GM23338 (cell line): ENCODE data around the gene SSTR4. TPM values are rescaled to one million over a fixed set of nuclear protein-coding genes. Genes with fewer than 3 reads are reported as not detected.

ENCODE experiments used
- ATAC-seq: fragments of 200-7000 bp; cut with Tn5 transposase; 3 replicates; pipeline ENCODE4 v1.9.1; 2020
- DNase-seq: peaks from one replicate; pipeline ENCODE4 v3.0.0-alpha.2; 2015; ENCODE audit warnings: low spot score
- H2AFZ ChIP-seq: fragments of 200-600 bp; sonication (generic); 2 replicates; pipeline ENCODE4 v1.8.0; 2016; ENCODE audit warnings: antibody characterized with exemption, mild to moderate bottlenecking, moderate library complexity
- H3F3A ChIP-seq: fragments of 200-600 bp; sonication (generic); replicated peaks from 2 replicates; pipeline ENCODE4 v1.8.0; 2017; ENCODE audit warnings: antibody characterized with exemption, mixed run types, low read depth
- H3K27ac ChIP-seq: fragments of 200-600 bp; sonication (generic); 2 replicates; pipeline ENCODE4 v1.6.1; 2016; ENCODE audit warnings: low read depth
- H3K27me3 ChIP-seq: fragments of 200-600 bp; sonication (generic); 2 replicates; pipeline ENCODE4 v1.8.0; 2016; ENCODE audit warnings: mild to moderate bottlenecking, mixed run types, moderate library complexity; ENCODE audit not compliant: insufficient read depth
- H3K36me3 ChIP-seq: fragments of 200-600 bp; sonication (generic); 2 replicates; pipeline ENCODE4 v1.8.0; 2016; ENCODE audit warnings: mild to moderate bottlenecking; ENCODE audit not compliant: insufficient read depth
- H3K4me1 ChIP-seq: fragments of 200-600 bp; sonication (generic); 2 replicates; pipeline ENCODE4 v1.8.0; 2016; ENCODE audit warnings: mild to moderate bottlenecking, moderate library complexity; ENCODE audit not compliant: insufficient read depth
- H3K4me2 ChIP-seq: fragments of 200-600 bp; sonication (generic); 2 replicates; pipeline ENCODE4 v1.7.1; 2017; ENCODE audit warnings: mixed run types
- H3K4me3 ChIP-seq: fragments of 200-600 bp; sonication (generic); 2 replicates; pipeline ENCODE4 v1.6.1; 2016; ENCODE audit warnings: mixed run types
- H3K79me2 ChIP-seq: fragments of 200-600 bp; sonication (generic); replicated peaks from 2 replicates; pipeline ENCODE4 v1.8.0; 2017; ENCODE audit warnings: mild to moderate bottlenecking; ENCODE audit not compliant: insufficient read depth
- H3K9me2 ChIP-seq: fragments of 200-600 bp; sonication (generic); 2 replicates; pipeline ENCODE4 v1.8.0; 2017; ENCODE audit not compliant: insufficient read depth
- H4K20me1 ChIP-seq: fragments of 200-600 bp; sonication (generic); replicated peaks from 2 replicates; pipeline ENCODE4 v1.8.0; 2017; ENCODE audit warnings: mild to moderate bottlenecking; ENCODE audit not compliant: insufficient read depth
- H3K27ac Mint-ChIP-seq: 2 replicates; pipeline ENCODE4 v1.8.0; 2020; ENCODE audit warnings: inconsistent platforms, mild to moderate bottlenecking, moderate library complexity, mixed read lengths
- H3K27me3 Mint-ChIP-seq: 3 replicates; pipeline ENCODE4 v1.8.0; 2022; ENCODE audit warnings: low read depth, mild to moderate bottlenecking, moderate library complexity, mixed read lengths, inconsistent platforms; ENCODE audit not compliant: insufficient read depth, poor library complexity
- H3K36me3 Mint-ChIP-seq: 3 replicates; pipeline ENCODE4 v1.8.0; 2021; ENCODE audit warnings: low read depth, mild to moderate bottlenecking, inconsistent platforms, moderate library complexity, mixed read lengths
- H3K4me1 Mint-ChIP-seq: 3 replicates; pipeline ENCODE4 v1.8.0; 2020; ENCODE audit warnings: mild to moderate bottlenecking, inconsistent platforms, mixed read lengths
- H3K4me3 Mint-ChIP-seq: 3 replicates; pipeline ENCODE4 v1.8.0; 2021; ENCODE audit warnings: moderate library complexity, mild to moderate bottlenecking, inconsistent platforms, mixed read lengths
- H3K9me3 Mint-ChIP-seq: 3 replicates; pipeline ENCODE4 v1.8.0; 2020; ENCODE audit warnings: moderate library complexity, mild to moderate bottlenecking, inconsistent platforms, mixed read lengths
- CREB1 ChIP-seq: fragments of 250-450 bp; sonication (Bioruptor Pico); IDR thresholded peaks from 2 replicates; pipeline ENCODE4 v1.5.0; 2020; ENCODE audit warnings: low read depth, mild to moderate bottlenecking, moderate library complexity
- EZH2 ChIP-seq: fragments of 200-600 bp; sonication (generic); IDR thresholded peaks from one replicate; pipeline ENCODE4 v1.8.0; 2017; ENCODE audit warnings: antibody characterized with exemption, mild to moderate bottlenecking, low read depth; ENCODE audit not compliant: unreplicated experiment
- JUNB ChIP-seq: IDR thresholded peaks from one replicate; pipeline ENCODE4 v1.6.1; 2016; ENCODE audit warnings: antibody characterized with exemption; ENCODE audit not compliant: unreplicated experiment
- NANOG ChIP-seq: IDR thresholded peaks from 2 replicates; pipeline ENCODE4 v1.6.1; 2016; ENCODE audit warnings: antibody characterized with exemption, borderline replicate concordance
- POLR2AphosphoS5 ChIP-seq: IDR thresholded peaks from 2 replicates; pipeline ENCODE4 v1.6.1; 2016; ENCODE audit warnings: antibody characterized with exemption, low read depth
- STAT1 ChIP-seq: IDR thresholded peaks from one replicate; pipeline ENCODE4 v1.6.1; 2016; ENCODE audit warnings: antibody characterized with exemption; ENCODE audit not compliant: unreplicated experiment
- ZNF331 ChIP-seq: fragments of 250-450 bp; sonication (Bioruptor Pico); IDR thresholded peaks from 2 replicates; pipeline ENCODE4 v1.5.0; 2020; ENCODE audit warnings: low read depth, mild to moderate bottlenecking, moderate library complexity
- polyA plus RNA-seq: library from polyadenylated mRNA; unstranded; fragments of >200 nt; fragmentation: Nextera tagmentation; extraction: Ambion mirVana; gene quantifications from 2 replicates; pipeline ENCODE4 v1.2.1, GENCODE V29; 2016
- total RNA-seq: library from RNA; depleted of rRNA; stranded (reverse); fragments of >200 nt; shearing (Covaris generic); gene quantifications from 2 replicates; pipeline ENCODE4 v1.2.3, GENCODE V29; 2014
- TF ChIP-seq, protein P1 (sequence below): fragments of 250-450 bp; sonication (Bioruptor Pico); IDR thresholded peaks from 2 replicates; pipeline ENCODE4 v1.5.0; 2020; ENCODE audit warnings: mild to moderate bottlenecking, moderate library complexity
- TF ChIP-seq, protein P2 (sequence below), 2 experiments: fragments of 200-600 bp in 1 of 2; sonication (generic) in 1 of 2; conservative IDR thresholded peaks; 2 replicates each; pipeline versions ENCODE4 v1.5.1 to v1.6.1; 2016 to 2017; ENCODE audit warnings: antibody characterized with exemption in 2 of 2, low read depth in 2 of 2, mild to moderate bottlenecking in 2 of 2, moderate library complexity in 1 of 2
- TF ChIP-seq, protein P3 (sequence below): IDR thresholded peaks from one replicate; pipeline ENCODE4 v1.6.1; 2018; ENCODE audit warnings: antibody characterized with exemption; ENCODE audit not compliant: unreplicated experiment

Gene SSTR4
- total and polyA plus RNA-seq, 2 experiments from 2014 or later: not detected

DNA sequence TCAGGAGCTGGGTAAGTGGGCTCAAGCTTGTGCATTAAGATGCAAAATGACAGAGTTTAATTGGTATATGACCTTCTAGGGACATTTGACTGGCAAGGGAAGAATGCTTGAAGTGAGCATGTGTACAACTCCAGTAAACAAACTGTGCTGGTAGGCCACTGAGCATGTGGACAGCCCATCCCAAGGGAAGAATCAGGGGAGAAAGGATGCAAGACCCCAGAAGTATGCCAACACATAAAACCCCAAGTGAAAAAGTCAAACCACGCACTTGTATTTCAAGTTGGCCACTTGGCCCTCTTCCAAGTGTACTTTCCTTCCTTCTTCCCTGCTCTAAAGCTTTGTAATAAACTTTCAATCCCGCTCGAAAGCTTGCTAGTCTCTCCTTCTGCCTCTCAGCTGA is 24.7 kb downstream of the SSTR4 start:
- H3K36me3 ChIP-seq: no peaks in the 10 kb centered on the region
- no peak overlapping the region for H3K27ac ChIP-seq
- H3K4me2 ChIP-seq: no peak overlapping the region
- Mint-ChIP-seq H3K36me3 (no peaks in the 10 kb centered on the region), H3K27me3 (peaks cover 2% of the 10 kb centered on the region), H3K9me3 (0 out of 3 replicates have a peak, but pooled peaks cover 3% of the 10 kb centered on the region), H3K4me1 (peaks cover 24% of the 10 kb centered on the region), H3K27ac (no peak overlapping the region), H3K4me3 (no peak overlapping the region)
- peaks cover 24% of the 10 kb centered on the region for H3K4me1 ChIP-seq
- H2AFZ ChIP-seq: no peak overlapping the region
- H4K20me1 ChIP-seq: no peaks in the 10 kb centered on the region
- no peaks in the 10 kb centered on the region for H3F3A ChIP-seq
- H3K79me2 ChIP-seq: no peaks in the 10 kb centered on the region
- no peaks in the 10 kb centered on the region for H3K27me3 ChIP-seq
- H3K9me2 ChIP-seq: peaks cover 15% of the 10 kb centered on the region
- ATAC-seq (no peak), DNase-seq (no peak)
- TF ChIP-seq, protein P1, sequence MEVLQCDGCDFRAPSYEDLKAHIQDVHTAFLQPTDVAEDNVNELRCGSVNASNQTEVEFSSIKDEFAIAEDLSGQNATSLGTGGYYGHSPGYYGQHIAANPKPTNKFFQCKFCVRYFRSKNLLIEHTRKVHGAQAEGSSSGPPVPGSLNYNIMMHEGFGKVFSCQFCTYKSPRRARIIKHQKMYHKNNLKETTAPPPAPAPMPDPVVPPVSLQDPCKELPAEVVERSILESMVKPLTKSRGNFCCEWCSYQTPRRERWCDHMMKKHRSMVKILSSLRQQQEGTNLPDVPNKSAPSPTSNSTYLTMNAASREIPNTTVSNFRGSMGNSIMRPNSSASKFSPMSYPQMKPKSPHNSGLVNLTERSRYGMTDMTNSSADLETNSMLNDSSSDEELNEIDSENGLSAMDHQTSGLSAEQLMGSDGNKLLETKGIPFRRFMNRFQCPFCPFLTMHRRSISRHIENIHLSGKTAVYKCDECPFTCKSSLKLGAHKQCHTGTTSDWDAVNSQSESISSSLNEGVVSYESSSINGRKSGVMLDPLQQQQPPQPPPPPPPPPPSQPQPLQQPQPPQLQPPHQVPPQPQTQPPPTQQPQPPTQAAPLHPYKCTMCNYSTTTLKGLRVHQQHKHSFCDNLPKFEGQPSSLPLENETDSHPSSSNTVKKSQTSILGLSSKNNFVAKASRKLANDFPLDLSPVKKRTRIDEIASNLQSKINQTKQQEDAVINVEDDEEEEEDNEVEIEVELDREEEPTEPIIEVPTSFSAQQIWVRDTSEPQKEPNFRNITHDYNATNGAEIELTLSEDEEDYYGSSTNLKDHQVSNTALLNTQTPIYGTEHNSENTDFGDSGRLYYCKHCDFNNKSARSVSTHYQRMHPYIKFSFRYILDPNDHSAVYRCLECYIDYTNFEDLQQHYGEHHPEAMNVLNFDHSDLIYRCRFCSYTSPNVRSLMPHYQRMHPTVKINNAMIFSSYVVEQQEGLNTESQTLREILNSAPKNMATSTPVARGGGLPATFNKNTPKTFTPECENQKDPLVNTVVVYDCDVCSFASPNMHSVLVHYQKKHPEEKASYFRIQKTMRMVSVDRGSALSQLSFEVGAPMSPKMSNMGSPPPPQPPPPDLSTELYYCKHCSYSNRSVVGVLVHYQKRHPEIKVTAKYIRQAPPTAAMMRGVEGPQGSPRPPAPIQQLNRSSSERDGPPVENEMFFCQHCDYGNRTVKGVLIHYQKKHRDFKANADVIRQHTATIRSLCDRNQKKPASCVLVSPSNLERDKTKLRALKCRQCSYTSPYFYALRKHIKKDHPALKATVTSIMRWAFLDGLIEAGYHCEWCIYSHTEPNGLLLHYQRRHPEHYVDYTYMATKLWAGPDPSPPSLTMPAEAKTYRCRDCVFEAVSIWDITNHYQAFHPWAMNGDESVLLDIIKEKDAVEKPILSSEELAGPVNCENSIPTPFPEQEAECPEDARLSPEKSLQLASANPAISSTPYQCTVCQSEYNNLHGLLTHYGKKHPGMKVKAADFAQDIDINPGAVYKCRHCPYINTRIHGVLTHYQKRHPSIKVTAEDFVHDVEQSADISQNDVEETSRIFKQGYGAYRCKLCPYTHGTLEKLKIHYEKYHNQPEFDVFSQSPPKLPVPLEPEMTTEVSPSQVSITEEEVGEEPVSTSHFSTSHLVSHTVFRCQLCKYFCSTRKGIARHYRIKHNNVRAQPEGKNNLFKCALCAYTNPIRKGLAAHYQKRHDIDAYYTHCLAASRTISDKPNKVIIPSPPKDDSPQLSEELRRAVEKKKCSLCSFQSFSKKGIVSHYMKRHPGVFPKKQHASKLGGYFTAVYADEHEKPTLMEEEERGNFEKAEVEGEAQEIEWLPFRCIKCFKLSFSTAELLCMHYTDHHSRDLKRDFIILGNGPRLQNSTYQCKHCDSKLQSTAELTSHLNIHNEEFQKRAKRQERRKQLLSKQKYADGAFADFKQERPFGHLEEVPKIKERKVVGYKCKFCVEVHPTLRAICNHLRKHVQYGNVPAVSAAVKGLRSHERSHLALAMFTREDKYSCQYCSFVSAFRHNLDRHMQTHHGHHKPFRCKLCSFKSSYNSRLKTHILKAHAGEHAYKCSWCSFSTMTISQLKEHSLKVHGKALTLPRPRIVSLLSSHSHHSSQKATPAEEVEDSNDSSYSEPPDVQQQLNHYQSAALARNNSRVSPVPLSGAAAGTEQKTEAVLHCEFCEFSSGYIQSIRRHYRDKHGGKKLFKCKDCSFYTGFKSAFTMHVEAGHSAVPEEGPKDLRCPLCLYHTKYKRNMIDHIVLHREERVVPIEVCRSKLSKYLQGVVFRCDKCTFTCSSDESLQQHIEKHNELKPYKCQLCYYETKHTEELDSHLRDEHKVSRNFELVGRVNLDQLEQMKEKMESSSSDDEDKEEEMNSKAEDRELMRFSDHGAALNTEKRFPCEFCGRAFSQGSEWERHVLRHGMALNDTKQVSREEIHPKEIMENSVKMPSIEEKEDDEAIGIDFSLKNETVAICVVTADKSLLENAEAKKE (CRISPR knock-in tag): no peak
- no peak for TF ChIP-seq NANOG
- TF ChIP-seq STAT1: no peak
- TF ChIP-seq, protein P2, sequence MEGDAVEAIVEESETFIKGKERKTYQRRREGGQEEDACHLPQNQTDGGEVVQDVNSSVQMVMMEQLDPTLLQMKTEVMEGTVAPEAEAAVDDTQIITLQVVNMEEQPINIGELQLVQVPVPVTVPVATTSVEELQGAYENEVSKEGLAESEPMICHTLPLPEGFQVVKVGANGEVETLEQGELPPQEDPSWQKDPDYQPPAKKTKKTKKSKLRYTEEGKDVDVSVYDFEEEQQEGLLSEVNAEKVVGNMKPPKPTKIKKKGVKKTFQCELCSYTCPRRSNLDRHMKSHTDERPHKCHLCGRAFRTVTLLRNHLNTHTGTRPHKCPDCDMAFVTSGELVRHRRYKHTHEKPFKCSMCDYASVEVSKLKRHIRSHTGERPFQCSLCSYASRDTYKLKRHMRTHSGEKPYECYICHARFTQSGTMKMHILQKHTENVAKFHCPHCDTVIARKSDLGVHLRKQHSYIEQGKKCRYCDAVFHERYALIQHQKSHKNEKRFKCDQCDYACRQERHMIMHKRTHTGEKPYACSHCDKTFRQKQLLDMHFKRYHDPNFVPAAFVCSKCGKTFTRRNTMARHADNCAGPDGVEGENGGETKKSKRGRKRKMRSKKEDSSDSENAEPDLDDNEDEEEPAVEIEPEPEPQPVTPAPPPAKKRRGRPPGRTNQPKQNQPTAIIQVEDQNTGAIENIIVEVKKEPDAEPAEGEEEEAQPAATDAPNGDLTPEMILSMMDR (conservative IDR thresholded peaks at IDR 0.05; ENCODE audit: low read depth in 2 of 2): no peak
- TF ChIP-seq, protein P3, sequence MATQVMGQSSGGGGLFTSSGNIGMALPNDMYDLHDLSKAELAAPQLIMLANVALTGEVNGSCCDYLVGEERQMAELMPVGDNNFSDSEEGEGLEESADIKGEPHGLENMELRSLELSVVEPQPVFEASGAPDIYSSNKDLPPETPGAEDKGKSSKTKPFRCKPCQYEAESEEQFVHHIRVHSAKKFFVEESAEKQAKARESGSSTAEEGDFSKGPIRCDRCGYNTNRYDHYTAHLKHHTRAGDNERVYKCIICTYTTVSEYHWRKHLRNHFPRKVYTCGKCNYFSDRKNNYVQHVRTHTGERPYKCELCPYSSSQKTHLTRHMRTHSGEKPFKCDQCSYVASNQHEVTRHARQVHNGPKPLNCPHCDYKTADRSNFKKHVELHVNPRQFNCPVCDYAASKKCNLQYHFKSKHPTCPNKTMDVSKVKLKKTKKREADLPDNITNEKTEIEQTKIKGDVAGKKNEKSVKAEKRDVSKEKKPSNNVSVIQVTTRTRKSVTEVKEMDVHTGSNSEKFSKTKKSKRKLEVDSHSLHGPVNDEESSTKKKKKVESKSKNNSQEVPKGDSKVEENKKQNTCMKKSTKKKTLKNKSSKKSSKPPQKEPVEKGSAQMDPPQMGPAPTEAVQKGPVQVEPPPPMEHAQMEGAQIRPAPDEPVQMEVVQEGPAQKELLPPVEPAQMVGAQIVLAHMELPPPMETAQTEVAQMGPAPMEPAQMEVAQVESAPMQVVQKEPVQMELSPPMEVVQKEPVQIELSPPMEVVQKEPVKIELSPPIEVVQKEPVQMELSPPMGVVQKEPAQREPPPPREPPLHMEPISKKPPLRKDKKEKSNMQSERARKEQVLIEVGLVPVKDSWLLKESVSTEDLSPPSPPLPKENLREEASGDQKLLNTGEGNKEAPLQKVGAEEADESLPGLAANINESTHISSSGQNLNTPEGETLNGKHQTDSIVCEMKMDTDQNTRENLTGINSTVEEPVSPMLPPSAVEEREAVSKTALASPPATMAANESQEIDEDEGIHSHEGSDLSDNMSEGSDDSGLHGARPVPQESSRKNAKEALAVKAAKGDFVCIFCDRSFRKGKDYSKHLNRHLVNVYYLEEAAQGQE: no peak
- TF ChIP-seq POLR2AphosphoS5: no peak
- no peak for TF ChIP-seq EZH2
- TF ChIP-seq ZNF331 (CRISPR knock-in tag): no peak
- TF ChIP-seq CREB1: no peak
- no peak for TF ChIP-seq JUNB
- H3K4me3 ChIP-seq: no peak overlapping the region
